ENCODE data around the gene PUS10.
"Not testable (repeated sequence)": the region's sequence is repeated elsewhere in the genome, so short reads cannot be mapped to it uniquely, and the experiment has no call there.

The PUS10 gene, protein sequence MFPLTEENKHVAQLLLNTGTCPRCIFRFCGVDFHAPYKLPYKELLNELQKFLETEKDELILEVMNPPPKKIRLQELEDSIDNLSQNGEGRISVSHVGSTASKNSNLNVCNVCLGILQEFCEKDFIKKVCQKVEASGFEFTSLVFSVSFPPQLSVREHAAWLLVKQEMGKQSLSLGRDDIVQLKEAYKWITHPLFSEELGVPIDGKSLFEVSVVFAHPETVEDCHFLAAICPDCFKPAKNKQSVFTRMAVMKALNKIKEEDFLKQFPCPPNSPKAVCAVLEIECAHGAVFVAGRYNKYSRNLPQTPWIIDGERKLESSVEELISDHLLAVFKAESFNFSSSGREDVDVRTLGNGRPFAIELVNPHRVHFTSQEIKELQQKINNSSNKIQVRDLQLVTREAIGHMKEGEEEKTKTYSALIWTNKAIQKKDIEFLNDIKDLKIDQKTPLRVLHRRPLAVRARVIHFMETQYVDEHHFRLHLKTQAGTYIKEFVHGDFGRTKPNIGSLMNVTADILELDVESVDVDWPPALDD

DNA sequence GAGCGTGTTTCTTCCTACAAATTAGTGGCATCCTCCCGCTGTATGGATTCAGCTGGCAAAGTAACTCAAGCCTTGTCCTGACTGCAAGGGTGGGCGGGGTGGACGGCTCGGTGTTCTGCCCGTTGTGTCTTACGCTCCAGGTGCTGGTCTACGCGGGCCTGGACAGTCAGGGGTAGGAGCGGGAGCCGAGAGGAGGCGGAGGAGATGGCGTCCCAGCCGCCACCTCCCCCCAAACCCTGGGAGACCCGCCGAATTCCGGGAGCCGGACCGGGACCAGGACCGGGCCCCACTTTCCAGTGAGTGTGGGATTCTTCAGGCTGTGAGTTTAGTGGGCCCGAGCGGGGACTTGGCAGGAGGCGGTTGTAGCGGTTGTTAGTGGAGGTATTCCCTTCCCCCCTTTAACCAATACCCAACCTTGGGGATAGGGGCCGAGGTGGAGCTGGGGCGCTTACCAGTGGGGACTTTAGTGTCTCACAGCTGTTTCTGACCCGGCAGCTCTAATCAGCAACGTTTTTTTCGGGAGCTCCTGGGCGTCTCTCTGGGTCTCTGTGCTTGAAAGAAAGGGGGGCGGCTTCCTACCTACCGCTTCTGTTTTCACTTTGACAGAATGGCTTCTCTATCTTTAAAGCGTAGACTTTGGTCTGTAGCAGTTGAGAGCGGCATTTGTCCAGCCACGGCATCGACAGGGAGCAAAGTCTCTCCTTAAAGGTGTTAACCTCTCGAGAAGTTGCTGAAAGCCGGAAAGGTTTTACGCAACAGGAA, at the start of gene PUS10, which contains the start of gene PEX13:
PUS10 (minus strand) TSS at position 700 of the 762 bp plus-strand sequence. CDS start 6,365 bp downstream, outside the sequence.
PEX13 (plus strand) TSS at position 165 of the 762 bp plus-strand sequence; CDS start at position 205, 40 bp downstream.
- peak; percentile 53 to 59 for DNase-seq (ENCODE audit: low read depth in 1 of 2, low spot score in 1 of 2)

DNA sequence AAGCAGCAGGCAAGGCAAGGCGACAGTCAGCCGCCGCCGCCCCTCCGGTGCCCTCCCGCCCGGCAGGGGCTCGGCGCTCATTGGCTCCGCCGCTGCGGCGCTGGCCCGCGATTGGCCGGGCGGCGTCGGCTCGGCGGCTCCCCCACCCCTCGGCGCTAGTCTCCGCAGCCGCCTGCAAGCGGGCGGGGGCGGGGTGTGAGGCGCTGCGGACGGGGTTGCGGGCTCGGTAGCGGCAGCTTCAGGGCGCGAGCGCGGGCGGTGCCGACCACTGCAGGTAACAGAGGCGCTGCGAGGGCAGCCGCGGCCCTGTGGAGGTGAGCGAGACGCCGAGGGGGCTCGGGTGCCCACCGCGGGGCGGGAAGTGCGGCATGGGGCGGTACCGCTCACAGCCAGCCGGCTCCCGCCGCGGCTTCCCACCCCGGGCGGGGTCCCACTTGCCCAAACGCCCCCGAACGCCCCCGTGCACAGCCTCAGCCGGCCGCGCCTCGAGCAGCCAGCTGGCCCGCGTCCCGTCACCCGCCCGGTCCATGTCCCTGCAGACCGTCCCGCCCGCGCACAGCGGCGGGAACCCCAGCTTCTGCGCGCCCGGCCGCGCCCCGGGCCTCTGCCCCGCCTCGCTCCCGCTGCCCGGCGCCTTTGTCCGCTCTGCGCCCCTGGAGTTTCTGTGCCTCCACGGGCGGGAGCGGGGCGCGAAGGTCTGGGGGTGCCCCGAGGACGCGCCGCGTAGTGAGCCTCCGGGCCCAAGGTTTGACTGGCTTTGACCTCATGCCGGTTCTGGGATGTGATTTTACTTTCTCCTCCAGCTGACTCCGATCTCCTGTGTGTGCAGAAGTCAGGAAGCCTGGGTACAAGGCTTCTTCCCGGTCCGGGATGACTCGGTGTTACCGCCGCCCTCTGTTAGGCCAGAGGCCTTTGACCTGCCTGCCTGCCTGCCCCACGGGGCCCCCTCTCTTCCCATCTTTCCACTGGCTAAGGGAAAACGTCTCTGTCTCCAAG, 48.0 kb upstream of the PUS10 start, which contains the start of gene SANBR:
SANBR (plus strand) TSS at position 158 of the 996 bp plus-strand sequence. CDS start 4,480 bp downstream, outside the sequence.
- peak; percentile 57 to 69 for DNase-seq (ENCODE audit: low read depth in 1 of 2, low spot score in 1 of 2)

DNA sequence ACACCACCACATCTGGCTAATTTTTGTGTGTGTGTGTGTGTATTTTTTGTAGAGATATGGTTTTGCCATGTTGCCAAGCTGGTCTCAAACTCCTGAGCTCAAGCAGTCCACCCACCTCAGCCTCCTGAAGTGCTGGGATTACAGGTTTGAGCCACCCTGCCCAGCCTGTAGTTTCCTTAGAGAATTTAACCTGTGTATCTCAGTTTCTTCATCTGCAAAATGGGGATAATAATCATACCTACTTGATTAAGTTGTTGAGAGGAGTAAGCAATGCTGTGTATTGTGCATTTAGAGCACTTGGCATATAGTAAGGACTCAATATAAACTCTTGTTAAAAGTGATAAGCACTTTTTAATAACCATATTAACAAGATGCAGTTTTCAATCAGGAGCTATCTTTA, 41.3 kb upstream of the PUS10 start:
- DNase-seq (ENCODE audit: low read depth in 1 of 2, low spot score in 1 of 2), result no peak

DNA sequence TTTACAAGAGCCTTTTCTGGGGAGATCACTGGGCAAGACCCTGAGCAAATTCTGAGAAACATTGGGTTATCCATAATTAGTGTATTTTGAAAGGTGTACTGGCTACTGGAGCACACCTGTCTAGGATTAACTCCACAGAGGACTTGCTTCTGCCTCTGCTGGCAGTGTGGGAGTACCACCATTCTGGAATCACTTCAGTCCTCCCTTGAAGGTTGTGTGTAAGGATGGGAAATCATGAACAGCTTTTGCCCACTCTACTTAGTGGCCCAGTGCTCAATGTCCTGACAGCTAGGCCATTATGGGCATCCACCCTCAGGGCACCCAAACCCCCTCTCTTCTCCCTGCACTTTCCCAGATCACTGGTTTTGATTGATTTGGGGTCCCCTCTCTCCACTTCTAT, 39.5 kb upstream of the PUS10 start:
- no peak for DNase-seq (ENCODE audit: low read depth in 1 of 2, low spot score in 1 of 2)

DNA sequence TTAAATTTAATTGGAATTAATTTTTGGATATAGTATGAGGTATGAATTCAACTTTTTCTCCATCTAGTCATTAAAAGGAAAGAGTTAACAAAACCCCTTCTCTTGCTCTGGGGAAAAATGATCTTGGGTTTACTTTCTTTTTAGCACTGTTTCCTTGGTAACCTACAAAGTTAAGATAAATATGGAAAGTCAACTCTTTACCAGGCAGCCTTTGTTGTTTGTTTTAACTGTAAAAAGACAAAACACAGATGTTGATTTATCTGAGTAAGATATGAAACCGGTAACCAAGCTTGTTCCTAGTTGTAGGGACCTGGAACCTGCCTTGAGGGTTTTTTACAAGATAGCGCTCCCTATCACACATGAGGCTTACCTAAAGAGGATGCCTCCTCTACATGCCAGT, 37.5 kb upstream of the PUS10 start:
- no peak for DNase-seq (ENCODE audit: low read depth in 1 of 2, low spot score in 1 of 2)

DNA sequence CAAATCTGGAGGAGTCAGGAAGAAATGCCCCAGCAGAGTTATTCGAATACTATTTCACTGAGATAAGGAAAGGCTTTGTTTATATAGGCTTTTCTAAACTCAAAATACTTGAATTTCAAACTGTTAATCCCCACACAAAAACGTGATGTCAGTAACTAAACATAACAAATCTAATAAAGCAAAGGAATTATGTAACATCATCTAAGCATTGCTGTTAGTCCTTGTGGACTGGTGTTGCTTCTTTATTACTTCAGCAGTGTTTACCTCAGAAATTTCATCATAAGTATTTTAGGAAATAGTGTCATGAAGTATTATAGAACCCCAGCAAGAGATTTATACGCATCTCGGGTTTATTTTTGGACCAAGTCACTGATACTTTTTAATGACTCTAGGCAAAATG, 27.9 kb upstream of the PUS10 start:
- no peak for DNase-seq (ENCODE audit: low read depth in 1 of 2, low spot score in 1 of 2)

DNA sequence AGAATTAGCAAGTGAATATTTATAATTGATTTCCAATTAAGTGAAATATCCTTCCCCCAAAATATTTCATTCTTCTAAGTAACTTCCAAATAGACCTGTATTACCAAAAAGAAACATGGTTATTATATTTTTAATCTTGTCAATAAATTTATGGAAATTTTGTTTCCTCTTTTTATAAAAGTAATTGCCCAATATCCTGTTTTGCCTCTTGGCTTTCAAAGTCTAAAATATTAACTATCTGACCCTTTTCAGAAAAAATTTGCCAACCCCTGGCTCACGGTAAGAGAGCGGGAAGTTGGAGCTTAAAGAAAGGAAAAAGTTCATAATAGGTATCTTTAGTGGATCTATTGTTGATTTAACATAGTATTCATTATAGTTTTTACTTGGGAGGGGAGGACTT, 27.2 kb upstream of the PUS10 start:
- no peak for DNase-seq (ENCODE audit: low read depth in 1 of 2, low spot score in 1 of 2)

DNA sequence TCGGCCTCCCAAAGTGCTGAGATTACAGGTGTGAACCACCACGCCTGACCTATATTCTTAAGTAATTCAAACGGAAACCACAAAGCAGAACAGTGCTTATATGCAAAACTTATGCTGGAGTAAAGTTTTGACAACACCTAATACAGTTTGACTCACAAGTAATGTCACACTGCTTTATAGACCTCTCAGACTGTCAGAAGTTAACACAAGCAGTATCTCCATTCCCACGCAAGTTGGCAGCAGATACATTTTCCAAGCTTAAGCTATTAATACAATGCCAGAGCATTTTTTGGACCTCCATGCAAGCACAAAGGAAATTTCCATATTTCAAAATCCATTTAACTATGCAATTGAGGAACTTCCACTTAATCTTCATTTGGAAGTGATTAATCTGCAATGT, 26.6 kb upstream of the PUS10 start:
- no peak for DNase-seq (ENCODE audit: low read depth in 1 of 2, low spot score in 1 of 2)

DNA sequence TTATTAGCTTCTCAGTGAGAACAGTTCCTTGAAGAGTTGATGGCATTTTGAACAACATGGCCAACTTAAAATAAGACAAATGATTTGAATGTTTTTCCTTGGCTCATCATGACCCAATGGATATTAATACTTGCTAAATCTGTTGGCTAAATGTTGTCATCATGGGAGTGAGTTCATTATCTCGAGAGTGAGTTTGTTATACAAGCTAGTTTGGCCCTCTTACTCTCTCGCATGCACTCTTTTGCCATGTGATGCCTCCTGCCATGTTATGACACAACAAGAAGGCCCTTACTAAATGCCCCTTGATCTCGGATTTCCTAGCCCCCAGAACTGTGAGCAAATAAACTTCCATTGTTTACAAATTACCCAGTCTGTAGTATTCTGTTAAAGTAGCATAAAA, 24.8 kb upstream of the PUS10 start:
- DNase-seq (ENCODE audit: low read depth in 1 of 2, low spot score in 1 of 2), result no peak

DNA sequence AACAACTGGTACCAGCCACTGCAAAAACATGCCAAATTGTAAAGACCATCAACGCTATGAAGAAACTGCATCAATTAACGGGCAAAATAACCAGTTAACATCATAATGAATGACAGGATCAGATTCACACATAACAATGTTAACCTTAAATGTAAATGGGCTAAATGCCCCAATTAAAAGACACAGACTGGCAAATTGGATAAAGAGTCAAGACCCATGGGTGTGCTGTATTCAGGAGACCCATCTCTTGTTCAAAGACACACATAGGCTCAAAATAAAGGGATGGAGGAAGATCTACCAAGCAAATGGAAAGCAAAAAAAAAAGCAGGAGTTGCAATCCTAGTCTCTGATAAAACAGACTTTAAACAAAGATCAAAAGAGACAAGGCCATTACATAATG, 18.6 kb upstream of the PUS10 start:
- not testable (repeated sequence) for DNase-seq (ENCODE audit: low read depth in 1 of 2, low spot score in 1 of 2)

DNA sequence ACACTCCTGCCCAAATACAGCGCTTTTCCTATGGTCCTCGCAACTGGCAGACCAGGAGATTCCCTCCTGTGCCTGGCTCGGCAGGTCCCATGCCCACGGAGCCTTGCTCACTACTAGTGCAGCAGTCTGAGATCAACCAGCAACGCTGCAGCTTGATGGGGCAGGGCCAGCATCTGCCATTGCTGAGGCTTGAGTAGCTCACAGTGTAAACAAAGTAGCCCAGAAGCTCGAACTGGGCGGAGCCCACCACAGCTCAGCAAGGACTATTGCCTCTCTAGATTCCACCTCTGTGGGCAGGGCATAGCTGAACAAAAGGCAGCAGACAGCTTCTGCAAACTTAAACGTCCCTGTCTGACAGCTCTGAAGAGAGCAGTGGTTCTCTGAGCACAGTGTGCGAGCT, 16.5 kb upstream of the PUS10 start:
- not testable (repeated sequence) for DNase-seq (ENCODE audit: low read depth in 1 of 2, low spot score in 1 of 2)

DNA sequence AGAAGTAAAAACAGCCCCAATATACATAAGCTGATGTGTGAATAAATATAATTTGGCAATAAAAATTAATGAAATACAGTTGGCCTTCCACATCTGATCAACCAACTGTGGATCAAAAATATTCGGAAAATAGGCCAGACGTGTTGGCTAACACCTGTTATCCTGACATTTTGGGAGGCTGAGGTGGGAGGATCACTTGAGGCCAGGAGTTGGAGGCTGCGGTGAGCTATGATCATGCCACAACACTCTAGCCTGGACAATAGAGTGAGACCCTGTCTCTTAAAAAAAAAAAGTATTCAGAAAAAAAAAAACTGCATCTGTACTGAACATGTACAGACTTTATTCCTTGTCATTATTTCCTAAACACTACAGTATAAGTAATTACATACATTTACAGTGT, 11.5 kb upstream of the PUS10 start:
- DNase-seq (ENCODE audit: low read depth in 1 of 2, low spot score in 1 of 2), result no peak

DNA sequence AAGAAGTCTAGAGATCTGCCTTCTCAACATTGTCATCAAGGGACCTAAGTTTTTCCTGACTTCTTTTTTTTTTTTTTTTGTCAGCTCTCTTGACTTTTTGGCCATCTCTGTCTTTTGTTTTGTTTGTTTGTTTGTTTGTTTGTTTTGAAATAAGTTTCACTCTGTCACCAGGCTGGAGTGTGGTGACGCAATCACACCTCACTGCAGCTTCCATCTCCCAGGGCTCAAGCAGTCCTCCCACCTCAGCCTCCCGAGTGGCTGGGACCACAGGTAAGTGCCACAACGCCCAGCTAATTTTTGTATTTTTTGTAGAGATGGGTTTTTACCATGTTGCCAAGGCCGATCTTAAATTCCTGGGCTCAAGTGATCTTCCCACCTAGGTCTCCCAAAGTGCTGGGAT, 5.6 kb upstream of the PUS10 start:
- no peak for DNase-seq (ENCODE audit: low read depth in 1 of 2, low spot score in 1 of 2)

DNA sequence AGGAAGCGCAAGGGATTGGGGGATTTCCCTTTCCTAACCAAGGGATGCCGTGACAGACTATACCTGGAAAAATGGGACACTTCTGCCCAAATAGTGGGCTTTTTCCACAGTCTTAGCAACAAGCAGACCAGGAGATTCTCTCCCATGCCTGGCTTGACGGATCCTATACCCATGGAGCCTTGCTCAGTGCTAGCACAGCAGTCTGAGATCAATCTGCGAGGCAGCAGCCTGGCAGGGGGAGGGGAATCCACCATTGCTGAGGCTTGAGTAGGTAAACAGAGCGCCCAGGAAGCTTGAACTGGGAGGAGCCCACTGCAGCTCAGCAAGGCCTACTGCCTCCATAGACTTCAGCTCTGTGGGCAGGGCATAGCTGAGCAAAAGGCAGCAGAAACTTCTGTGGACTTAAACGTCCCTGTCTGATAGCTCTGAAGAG, 3.2 kb upstream of the PUS10 start:
- DNase-seq (ENCODE audit: low read depth in 1 of 2, low spot score in 1 of 2), result no peak

DNA sequence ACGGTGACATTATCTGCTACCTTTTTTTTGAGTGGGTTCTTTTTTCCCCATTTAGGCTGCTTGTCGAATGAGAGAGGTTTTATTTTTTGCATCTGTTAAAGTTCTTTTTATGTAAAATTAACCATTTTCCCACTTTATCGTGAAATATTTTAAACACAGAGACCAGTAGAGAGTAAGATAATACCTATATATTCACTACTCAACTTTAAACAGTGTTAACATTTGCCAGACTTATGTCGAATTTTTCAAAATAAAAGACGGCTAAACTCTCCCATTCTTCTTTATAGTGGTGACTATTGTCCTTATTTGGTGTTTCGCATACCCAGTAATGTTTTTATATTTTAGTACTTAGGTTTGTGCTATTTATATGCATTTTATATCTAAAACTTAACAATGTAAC, 743 bp upstream of the PUS10 start:
- no peak for DNase-seq (ENCODE audit: low read depth in 1 of 2, low spot score in 1 of 2)

DNA sequence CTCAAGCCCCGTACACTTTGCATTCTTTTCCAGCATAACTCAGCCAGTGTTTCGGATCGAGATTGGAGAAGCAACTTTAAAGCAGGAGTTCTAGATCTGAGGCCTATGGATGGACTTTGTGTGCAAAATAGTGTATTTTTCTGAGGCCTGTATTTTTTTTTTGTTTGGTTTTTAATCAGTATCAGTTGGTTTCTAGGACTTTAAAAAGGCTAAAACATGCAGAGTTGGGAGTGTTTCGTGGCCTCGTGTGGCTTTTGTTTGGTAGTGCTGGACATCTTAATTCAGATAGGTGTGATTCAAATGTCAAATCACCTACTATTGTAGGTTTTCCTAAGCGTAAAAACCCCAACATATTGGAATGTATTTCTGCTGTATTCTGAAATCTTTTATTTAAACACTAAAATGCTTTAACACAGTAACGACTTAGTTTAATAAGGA, 282 bp upstream of the PUS10 start:
- no peak for DNase-seq (ENCODE audit: low read depth in 1 of 2, low spot score in 1 of 2)

DNA sequence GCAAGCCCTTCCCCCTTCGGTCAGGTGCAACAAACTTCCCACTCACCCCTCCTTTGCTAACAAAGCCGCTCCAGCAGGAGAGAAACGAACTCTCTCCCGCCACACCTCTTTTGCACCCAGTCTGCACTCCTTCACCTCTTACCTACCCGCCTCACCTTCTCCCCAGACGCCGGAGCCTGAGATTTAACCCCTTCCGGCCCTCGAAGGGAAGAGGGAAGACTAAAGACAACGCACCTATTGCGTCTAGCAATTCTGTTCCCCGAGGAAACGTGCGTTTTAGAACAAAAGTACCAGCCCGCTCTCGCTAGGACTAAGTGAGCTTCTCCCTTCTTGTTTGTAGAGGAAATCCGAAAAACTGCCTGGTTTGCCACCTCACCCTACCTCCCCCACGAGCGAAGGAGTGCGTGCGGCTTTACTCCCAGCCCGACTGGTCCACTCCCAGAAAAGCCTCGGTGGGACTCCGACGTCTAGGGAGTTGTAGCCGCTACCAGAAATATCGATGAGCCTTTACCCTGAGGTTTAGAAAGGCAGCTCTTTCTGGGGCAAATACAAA, 976 bp downstream of the PUS10 start:
- peak; percentile 66 to 67 for DNase-seq (ENCODE audit: low read depth in 1 of 2, low spot score in 1 of 2)

DNA sequence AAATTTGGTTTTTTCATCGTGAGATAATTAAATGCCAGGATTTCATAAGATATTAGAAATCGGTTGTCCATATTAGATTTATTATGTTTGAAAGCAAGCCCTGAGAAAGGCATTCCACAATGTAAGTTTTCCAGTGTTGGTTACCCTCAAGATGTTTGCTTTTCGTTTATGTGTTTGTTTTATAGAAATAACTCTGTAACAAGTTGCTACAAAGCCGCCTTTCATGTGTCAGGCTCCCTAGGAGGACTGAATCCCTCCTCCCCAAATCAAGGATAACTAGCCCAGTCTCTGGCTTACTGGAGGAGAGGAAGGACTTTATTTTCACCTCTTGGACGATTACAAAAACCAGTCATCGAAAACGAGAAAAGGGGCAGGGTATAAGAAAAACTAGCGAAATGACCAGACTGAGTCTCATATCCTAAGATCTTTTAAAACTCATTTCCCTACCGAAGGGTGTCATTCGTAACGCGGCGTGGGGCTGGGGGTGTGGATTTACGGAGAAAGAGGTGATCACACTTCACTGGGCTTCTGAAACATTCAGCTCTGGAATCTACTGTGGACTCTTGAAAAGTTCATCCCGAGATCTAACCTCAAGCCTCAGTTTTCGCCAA, 1.6 kb downstream of the PUS10 start:
- no peak for DNase-seq (ENCODE audit: low read depth in 1 of 2, low spot score in 1 of 2)

DNA sequence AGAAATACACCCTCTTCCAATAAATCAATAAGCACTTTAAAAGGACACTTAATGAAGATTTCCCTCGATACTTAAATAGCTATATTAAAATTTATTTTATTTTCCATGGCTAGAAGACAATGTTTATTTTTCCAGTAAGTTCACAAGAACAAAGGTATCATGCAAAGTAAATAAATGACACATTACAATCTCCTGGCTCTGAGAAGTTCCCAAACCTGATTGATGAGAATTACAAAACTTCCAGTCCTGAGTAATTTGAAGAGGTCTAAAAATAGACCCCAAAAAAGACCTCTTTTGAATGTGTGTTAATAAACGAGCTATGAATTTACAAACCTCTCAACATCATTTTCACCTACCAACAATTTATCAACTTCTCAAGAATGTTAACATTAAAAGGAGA, 2.1 kb downstream of the PUS10 start:
- DNase-seq (ENCODE audit: low read depth in 1 of 2, low spot score in 1 of 2), result no peak

DNA sequence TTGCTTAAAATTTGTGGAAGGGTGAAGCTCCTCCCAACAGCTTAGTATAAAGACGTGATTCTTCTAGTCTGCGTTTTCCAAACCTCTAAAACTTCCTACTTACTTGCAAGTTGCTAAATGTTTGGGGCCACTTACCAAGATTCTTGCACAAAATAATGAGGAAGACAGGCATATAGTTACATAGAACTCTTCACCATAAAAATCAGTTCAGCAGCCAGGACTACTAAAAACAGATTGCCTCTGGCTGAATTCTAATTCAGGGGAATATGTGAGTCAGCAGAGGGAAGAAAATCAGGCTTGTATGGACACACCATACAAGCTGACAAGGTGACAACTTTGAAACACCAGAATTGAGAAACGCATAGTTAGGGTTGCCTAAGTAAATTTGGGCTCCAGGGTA, 3.3 kb downstream of the PUS10 start:
- DNase-seq (ENCODE audit: low read depth in 1 of 2, low spot score in 1 of 2), result no peak

All from activated CD4-positive, alpha-beta T cell treated with anti-CD3 and anti-CD28 coated beads, Interleukin-2, amount 50 U/mL, for 24 hours (primary cell).